Astrocyte (in vitro differentiated cells and primary cell): ENCODE measurements around the gene HIPK2. TPM values are rescaled to one million over a fixed set of nuclear protein-coding genes. Genes with fewer than 3 reads are reported as not detected.

ENCODE experiments used
- DNase-seq: peaks from one replicate; pipeline ENCODE4 v3.0.0-alpha.2; 2010; ENCODE audit warnings: low read depth
- FAIRE-seq: peaks from 2 replicates; lab custom pipeline; 2011; peaks lifted over from hg19 to GRCh38; lab: Jason Lieb, UNC
- H2AFZ ChIP-seq: 2 replicates; pipeline ENCODE4 v1.6.0; 2012; ENCODE audit warnings: low read depth, low read length, inconsistent platforms
- H3K27ac ChIP-seq: 2 replicates; pipeline ENCODE4 v1.5.1; 2011; ENCODE audit warnings: low read depth, low read length, inconsistent platforms
- H3K27me3 ChIP-seq: 2 replicates; pipeline ENCODE4 v1.6.0; 2011; ENCODE audit warnings: low read length, inconsistent platforms; ENCODE audit not compliant: insufficient read depth
- H3K36me3 ChIP-seq: 2 replicates; pipeline ENCODE4 v1.5.1; 2011; ENCODE audit warnings: low read length, inconsistent platforms; ENCODE audit not compliant: insufficient read depth
- H3K4me1 ChIP-seq: 2 replicates; pipeline ENCODE4 v1.5.1; 2011; ENCODE audit warnings: low read length, inconsistent platforms; ENCODE audit not compliant: insufficient read depth
- H3K4me2 ChIP-seq: 2 replicates; pipeline ENCODE4 v1.6.0; 2012; ENCODE audit warnings: low read length, inconsistent platforms
- H3K4me3 ChIP-seq: 2 replicates; pipeline ENCODE4 v1.5.1; 2011; ENCODE audit warnings: low read depth, mild to moderate bottlenecking, low read length, inconsistent platforms; ENCODE audit not compliant: insufficient read depth
- H3K79me2 ChIP-seq: 2 replicates; pipeline ENCODE4 v1.6.0; 2012; ENCODE audit warnings: mild to moderate bottlenecking, low read length, inconsistent platforms; ENCODE audit not compliant: insufficient read depth
- H3K9ac ChIP-seq: 2 replicates; pipeline ENCODE4 v1.6.0; 2012; ENCODE audit warnings: mild to moderate bottlenecking, low read length, inconsistent platforms
- H3K9me3 ChIP-seq: 2 replicates; pipeline ENCODE4 v1.5.1; 2012; ENCODE audit warnings: low read depth, mild to moderate bottlenecking, low read length, inconsistent platforms; ENCODE audit not compliant: insufficient read depth
- H4K20me1 ChIP-seq: 2 replicates; pipeline ENCODE4 v1.6.0; 2012; ENCODE audit warnings: low read length, inconsistent platforms; ENCODE audit not compliant: insufficient read depth
- H3K27ac Mint-ChIP-seq: one replicate; pipeline ENCODE4 v1.8.0; 2021; ENCODE audit warnings: mild to moderate bottlenecking, mixed read lengths; ENCODE audit not compliant: unreplicated experiment
- H3K27me3 Mint-ChIP-seq: one replicate; pipeline ENCODE4 v1.8.0; 2021; ENCODE audit warnings: low read depth, mixed read lengths; ENCODE audit not compliant: unreplicated experiment
- H3K36me3 Mint-ChIP-seq: one replicate; pipeline ENCODE4 v1.8.0; 2021; ENCODE audit warnings: low read depth, mixed read lengths; ENCODE audit not compliant: unreplicated experiment
- H3K4me1 Mint-ChIP-seq: one replicate; pipeline ENCODE4 v1.8.0; 2021; ENCODE audit warnings: low read depth, mixed read lengths; ENCODE audit not compliant: unreplicated experiment
- H3K4me3 Mint-ChIP-seq: one replicate; pipeline ENCODE4 v1.8.0; 2021; ENCODE audit warnings: mild to moderate bottlenecking, moderate library complexity, mixed read lengths; ENCODE audit not compliant: unreplicated experiment
- H3K9me3 Mint-ChIP-seq: one replicate; pipeline ENCODE4 v1.8.0; 2021; ENCODE audit warnings: mild to moderate bottlenecking, mixed read lengths; ENCODE audit not compliant: unreplicated experiment
- EZH2 ChIP-seq: IDR thresholded peaks from 2 replicates; pipeline ENCODE4 v1.6.1; 2012; ENCODE audit warnings: mild to moderate bottlenecking, low read length, inconsistent platforms; ENCODE audit not compliant: insufficient read depth
- total RNA-seq: library from RNA; stranded (reverse); gene quantifications from 2 replicates; pipeline ENCODE4 v1.2.1, GENCODE V29; 2021
- TF ChIP-seq, protein P1 (sequence below): IDR thresholded peaks from 2 replicates; pipeline ENCODE4 v1.5.1; 2011; ENCODE audit warnings: low read depth, mild to moderate bottlenecking, inconsistent platforms, low read length, moderate library complexity; ENCODE audit not compliant: insufficient read depth

HIPK2 gene
- total RNA-seq, 1 donor from 2014 or later = 35.8 TPM

- H3K27me3 Mint-ChIP-seq = no peaks in the 10 kb centered on the region
- peaks cover 79% of the 10 kb centered on the region for H3K79me2 ChIP-seq
- H3K27ac Mint-ChIP-seq = no peak overlapping the region
- H3K4me2 ChIP-seq = no peak overlapping the region
- H2AFZ ChIP-seq = no peak overlapping the region
- peaks cover 3% of the 10 kb centered on the region for H3K4me1 ChIP-seq
- H3K36me3 Mint-ChIP-seq = peaks cover 10% of the 10 kb centered on the region
- no peak overlapping the region for H3K4me3 Mint-ChIP-seq
- no peaks in the 10 kb centered on the region for H3K9me3 ChIP-seq
- peaks cover 2% of the 10 kb centered on the region for H3K4me1 Mint-ChIP-seq
- DNase-seq = no peak
- peaks cover 88% of the 10 kb centered on the region for H4K20me1 ChIP-seq
- H3K27me3 ChIP-seq = no peaks in the 10 kb centered on the region
- no peak overlapping the region for H3K4me3 ChIP-seq
- H3K9ac ChIP-seq = no peak overlapping the region
- FAIRE-seq = no peak
- no peak for TF ChIP-seq EZH2
- TF ChIP-seq, protein P1, sequence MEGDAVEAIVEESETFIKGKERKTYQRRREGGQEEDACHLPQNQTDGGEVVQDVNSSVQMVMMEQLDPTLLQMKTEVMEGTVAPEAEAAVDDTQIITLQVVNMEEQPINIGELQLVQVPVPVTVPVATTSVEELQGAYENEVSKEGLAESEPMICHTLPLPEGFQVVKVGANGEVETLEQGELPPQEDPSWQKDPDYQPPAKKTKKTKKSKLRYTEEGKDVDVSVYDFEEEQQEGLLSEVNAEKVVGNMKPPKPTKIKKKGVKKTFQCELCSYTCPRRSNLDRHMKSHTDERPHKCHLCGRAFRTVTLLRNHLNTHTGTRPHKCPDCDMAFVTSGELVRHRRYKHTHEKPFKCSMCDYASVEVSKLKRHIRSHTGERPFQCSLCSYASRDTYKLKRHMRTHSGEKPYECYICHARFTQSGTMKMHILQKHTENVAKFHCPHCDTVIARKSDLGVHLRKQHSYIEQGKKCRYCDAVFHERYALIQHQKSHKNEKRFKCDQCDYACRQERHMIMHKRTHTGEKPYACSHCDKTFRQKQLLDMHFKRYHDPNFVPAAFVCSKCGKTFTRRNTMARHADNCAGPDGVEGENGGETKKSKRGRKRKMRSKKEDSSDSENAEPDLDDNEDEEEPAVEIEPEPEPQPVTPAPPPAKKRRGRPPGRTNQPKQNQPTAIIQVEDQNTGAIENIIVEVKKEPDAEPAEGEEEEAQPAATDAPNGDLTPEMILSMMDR = no peak
- peaks cover 6% of the 10 kb centered on the region for H3K36me3 ChIP-seq
- peaks cover 3% of the 10 kb centered on the region for H3K9me3 Mint-ChIP-seq
- no peak overlapping the region for H3K27ac ChIP-seq
Measured at GRCh38 chr7:139641337-139641992, 136.3 kb downstream of the HIPK2 start.

- Mint-ChIP-seq H3K9me3 (peaks cover 3% of the 10 kb centered on the region), H3K27me3 (no peaks in the 10 kb centered on the region), H3K4me1 (peaks cover 2% of the 10 kb centered on the region), H3K36me3 (peaks cover 10% of the 10 kb centered on the region), H3K27ac (no peak overlapping the region), H3K4me3 (no peak overlapping the region)
- Histone ChIP-seq H3K9me3 (no peaks in the 10 kb centered on the region), H3K27me3 (no peaks in the 10 kb centered on the region), H3K9ac (no peak overlapping the region), H3K27ac (no peak overlapping the region), H2AFZ (no peak overlapping the region), H3K4me3 (no peak overlapping the region), H3K79me2 (peaks cover 82% of the 10 kb centered on the region), H3K4me1 (no peaks in the 10 kb centered on the region), H3K36me3 (peaks cover 6% of the 10 kb centered on the region), H3K4me2 (no peak overlapping the region), H4K20me1 (peaks cover 88% of the 10 kb centered on the region)
- FAIRE-seq = no peak
- DNase-seq = no peak
- TF ChIP-seq, protein P1 = no peak
- no peak for TF ChIP-seq EZH2
Measured at GRCh38 chr7:139640681-139641080, 137.1 kb downstream of the HIPK2 start.

GRCh38 chr7:139639563-139639962 lies 138.2 kb downstream of the HIPK2 start:
- H3K9ac ChIP-seq = no peak overlapping the region
- H3K36me3 ChIP-seq = peaks cover 9% of the 10 kb centered on the region
- no peaks in the 10 kb centered on the region for H3K9me3 ChIP-seq
- DNase-seq = no peak
- H4K20me1 ChIP-seq = peaks cover 86% of the 10 kb centered on the region
- Mint-ChIP-seq H3K27ac (no peak overlapping the region), H3K36me3 (peaks cover 14% of the 10 kb centered on the region), H3K4me1 (peaks cover 4% of the 10 kb centered on the region), H3K4me3 (no peak overlapping the region), H3K9me3 (peaks cover 3% of the 10 kb centered on the region), H3K27me3 (no peaks in the 10 kb centered on the region)
- no peak overlapping the region for H3K4me3 ChIP-seq
- H3K4me1 ChIP-seq = no peaks in the 10 kb centered on the region
- no peak for TF ChIP-seq EZH2
- TF ChIP-seq, protein P1 = no peak
- H2AFZ ChIP-seq = no peak overlapping the region
- peaks cover 81% of the 10 kb centered on the region for H3K79me2 ChIP-seq
- FAIRE-seq = no peak
- H3K4me2 ChIP-seq = no peak overlapping the region
- H3K27me3 ChIP-seq = no peaks in the 10 kb centered on the region
- H3K27ac ChIP-seq = no peak overlapping the region
